Suppressor macrophage treated with lipopolysaccharide for 4 hours (primary cell): Measurements from ENCODE around the gene LINC01488.

Experiments
- DNase-seq: peaks from one replicate; pipeline ENCODE4 v3.0.0-alpha.2; 2020

Gene LINC01488

GRCh38 chr11:69535908-69536307 lies 54.4 kb downstream of the LINC01488 start:
- DNase-seq: no peak

DNA sequence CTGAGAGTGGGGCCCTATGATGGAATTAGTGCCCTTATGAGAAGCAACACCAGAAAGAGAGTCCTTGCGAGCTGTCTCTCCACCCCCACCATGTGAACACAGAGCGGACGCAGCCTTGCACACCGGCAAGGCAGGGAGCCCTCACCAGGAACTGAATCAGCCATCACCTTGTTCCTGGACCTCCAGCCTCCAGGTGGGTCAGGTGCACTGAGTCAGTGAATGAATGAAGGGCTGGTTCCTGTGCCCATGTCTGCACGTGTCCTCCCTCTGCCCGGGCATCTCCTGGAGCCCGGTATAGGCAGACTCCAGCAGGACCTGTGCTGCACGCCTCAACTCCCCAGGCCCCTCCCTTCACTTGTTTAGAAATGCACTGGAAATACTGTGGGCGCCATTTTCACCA lies 54.9 kb downstream of the LINC01488 start:
- DNase-seq: no peak

GRCh38 chr11:69537126-69537525 lies 55.7 kb downstream of the LINC01488 start:
- DNase-seq: no peak

GRCh38 chr11:69537855-69538640 lies 56.6 kb downstream of the LINC01488 start:
- no peak for DNase-seq

GRCh38 chr11:69538854-69539253 lies 57.4 kb downstream of the LINC01488 start:
- DNase-seq: no peak

DNA sequence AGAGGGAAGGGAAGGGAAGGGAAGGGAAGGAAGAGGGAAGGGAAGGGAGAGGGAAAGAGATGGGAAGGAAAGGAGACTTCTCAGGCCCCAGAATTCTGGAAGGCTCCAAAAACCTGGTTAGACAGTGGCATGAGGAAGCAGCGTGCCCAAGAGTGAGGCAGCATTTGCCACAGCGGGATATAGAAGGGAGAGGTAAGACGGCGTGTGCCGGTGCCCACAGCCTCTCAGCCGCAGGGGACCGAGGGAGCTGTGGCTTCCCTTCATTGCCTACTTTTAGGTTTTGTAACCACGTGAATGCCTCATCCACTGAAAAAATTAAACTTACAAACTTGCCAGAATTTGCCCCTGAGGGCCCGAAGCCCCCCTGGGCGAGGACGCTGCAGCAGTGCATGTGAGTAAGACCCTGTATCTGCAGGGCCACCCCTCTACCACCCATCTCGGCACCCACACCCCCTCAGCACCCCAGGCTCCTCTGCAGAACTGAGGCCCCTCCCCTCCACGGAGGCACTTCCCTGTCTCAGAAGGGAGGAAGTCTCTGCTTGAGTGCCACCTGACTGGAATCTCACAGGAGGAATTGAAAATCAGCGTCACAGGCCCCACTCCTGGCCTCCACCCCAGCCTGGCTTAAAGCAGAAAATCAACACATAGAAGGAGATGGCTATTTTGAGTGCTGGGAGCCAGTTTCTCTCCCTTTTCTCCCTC lies 58.1 kb downstream of the LINC01488 start:
- DNase-seq: peak; percentile 65

DNA sequence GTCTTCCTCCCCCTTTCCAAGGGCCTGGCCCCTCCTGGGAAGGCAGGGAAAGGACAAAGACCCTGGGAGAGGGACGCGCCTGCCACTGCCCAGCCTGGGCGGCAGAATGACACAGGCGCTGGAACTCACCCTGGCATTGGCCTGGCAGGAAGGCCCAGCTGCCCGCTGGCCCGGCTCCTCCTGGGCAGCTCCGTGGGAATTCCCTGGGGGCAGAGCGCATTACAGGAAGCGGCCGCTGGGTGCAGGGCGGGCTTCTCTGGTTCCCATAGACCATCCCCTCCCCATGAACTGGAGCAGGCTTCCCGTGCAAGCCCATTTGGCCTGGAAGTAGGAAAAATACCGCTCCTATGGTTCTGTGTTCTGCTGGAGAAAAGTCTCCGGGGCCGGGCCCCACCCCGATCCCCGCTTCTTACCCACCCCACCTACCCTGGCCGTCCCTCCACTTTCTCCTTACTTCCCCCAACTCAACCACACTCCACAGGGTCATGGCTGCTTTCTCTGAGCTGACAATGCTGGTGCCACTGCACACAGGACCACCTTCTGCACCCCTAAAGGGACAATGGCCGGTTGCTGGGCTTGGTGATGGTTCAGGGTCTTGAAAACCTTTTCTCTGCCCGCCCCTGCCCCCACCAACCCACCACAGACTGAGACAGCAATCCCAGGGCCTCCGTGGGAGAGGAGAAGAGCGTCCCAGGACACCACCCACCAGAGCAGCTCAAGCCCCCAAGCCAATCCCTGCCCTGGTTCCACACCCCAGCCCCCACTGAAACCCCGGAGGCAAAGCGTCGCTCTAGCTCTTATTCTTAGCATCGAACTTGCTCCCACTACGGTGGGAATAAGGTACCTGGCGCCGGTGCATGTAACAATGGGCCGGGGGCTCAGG lies 58.9 kb downstream of the LINC01488 start:
- no peak for DNase-seq

DNA sequence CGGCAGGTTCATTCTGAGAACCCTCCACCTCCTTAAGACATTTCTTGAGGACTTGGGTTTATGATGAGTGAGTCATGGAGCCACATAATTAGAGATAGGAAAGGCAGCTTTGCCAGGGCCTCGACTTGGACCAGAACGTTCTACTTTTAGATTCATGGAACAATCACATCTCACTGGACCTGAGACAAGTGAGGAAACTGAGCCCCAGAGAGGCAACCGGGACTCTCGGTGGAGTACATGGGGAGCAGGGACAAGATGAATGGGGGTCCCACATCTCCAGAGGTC lies 59.5 kb downstream of the LINC01488 start:
- no peak for DNase-seq

- DNase-seq: no peak
Measured at GRCh38 chr11:69541501-69542313, 60.2 kb downstream of the LINC01488 start.

DNA sequence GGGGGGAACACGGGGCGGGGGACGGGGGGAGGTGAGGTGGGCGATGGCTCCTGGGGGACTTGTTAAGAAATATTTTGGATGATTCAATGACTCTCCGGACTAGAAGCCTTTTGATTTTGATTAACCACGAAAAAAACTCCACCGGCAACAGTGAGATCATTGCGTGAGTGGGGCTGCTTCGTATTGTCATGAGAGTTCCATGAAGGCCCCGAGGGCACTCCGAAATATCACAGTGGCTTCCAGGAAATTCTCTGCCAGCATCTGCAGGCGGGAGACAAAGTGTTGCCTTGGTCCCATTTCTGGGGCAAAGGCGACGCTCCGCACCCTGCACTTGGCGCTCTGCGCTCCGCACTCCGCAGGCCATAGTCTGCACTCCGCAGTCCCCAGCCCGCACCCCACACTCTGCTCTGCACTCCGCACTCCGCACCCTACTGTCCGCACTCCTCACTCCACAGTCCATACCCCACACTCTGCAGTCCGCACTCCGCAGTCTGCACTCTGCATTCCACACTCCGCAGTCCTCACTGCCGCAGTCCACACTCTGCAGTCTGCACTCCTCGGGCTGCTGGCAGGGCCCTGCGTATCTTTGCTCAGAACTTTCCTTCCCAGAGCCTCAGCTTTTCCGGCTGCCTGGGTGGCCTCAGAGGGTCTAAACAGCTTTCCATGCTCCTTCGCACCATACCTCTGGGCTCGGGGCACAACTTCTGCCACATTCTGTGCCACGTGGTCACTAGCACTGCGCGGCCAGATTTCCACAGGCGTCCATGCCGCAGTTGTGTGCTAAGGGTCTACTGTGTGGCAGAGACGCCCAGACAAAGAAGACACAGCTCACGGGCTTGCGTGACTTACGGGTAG lies 61.1 kb downstream of the LINC01488 start:
- no peak for DNase-seq
